Neutrophil (primary cell): ENCODE measurements around the gene SPDEF.

ENCODE experiments used
- H3K27ac ChIP-seq: fragments of 200-600 bp; sonication (generic); 2 replicates; pipeline ENCODE4 v1.5.1; 2016; ENCODE audit warnings: mild to moderate bottlenecking, moderate library complexity
- H3K27me3 ChIP-seq: fragments of 200-600 bp; sonication (generic); 2 replicates; pipeline ENCODE4 v1.6.0; 2016; ENCODE audit warnings: mild to moderate bottlenecking
- H3K36me3 ChIP-seq: fragments of 200-600 bp; sonication (generic); 2 replicates; pipeline ENCODE4 v1.5.1; 2017
- H3K4me1 ChIP-seq, 2 experiments: fragments of 200-600 bp in 1 of 2; sonication (generic) in 1 of 2; 1 replicate in 1 of 2; 2 replicates in 1 of 2; pipeline versions ENCODE4 v1.5.1 to v1.6.1; 2013 to 2016; ENCODE audit warnings: low read depth in 1 of 2, low read length in 1 of 2, mild to moderate bottlenecking in 1 of 2, moderate library complexity in 1 of 2; ENCODE audit not compliant: control insufficient read depth in 1 of 2, insufficient read depth in 1 of 2
- H3K4me3 ChIP-seq, 2 experiments: fragments of 200-600 bp in 1 of 2; sonication (generic) in 1 of 2; 1 replicate in 1 of 2; 2 replicates in 1 of 2; pipeline ENCODE4 v1.5.1; 2013 to 2016; ENCODE audit warnings: low read depth in 1 of 2, low read length in 1 of 2, mild to moderate bottlenecking in 1 of 2, moderate library complexity in 1 of 2
- H3K9me3 ChIP-seq: fragments of 200-600 bp; sonication (generic); 2 replicates; pipeline ENCODE4 v1.5.1; 2016
- CTCF ChIP-seq: fragments of 200-600 bp; sonication (generic); IDR thresholded peaks from 2 replicates; pipeline ENCODE4 v1.5.1; 2016; ENCODE audit warnings: antibody characterized with exemption

The SPDEF gene

GRCh38 chr6:34540841-34541240, 15.3 kb downstream of the SPDEF start:
- H3K9me3 ChIP-seq: no peaks in the 10 kb centered on the region
- no peak overlapping the region for H3K27ac ChIP-seq
- TF ChIP-seq CTCF: no peak
- H3K4me3 ChIP-seq: no peak overlapping the region
- H3K4me1 ChIP-seq: no peaks in the 10 kb centered on the region
- H3K36me3 ChIP-seq: no peaks in the 10 kb centered on the region
- no peaks in the 10 kb centered on the region for H3K27me3 ChIP-seq

- no peak for TF ChIP-seq CTCF
- no peak overlapping the region for H3K27ac ChIP-seq
- H3K4me1 ChIP-seq: no peaks in the 10 kb centered on the region
- no peaks in the 10 kb centered on the region for H3K36me3 ChIP-seq
- no peaks in the 10 kb centered on the region for H3K9me3 ChIP-seq
- no peaks in the 10 kb centered on the region for H3K27me3 ChIP-seq
- no peak overlapping the region for H3K4me3 ChIP-seq
These were observed 15.9 kb downstream of the SPDEF start for GRCh38 chr6:34540222-34540621.

GRCh38 chr6:34539181-34539580, 16.9 kb downstream of the SPDEF start:
- Histone ChIP-seq H3K4me1 (no peaks in the 10 kb centered on the region), H3K36me3 (no peaks in the 10 kb centered on the region), H3K27ac (no peak overlapping the region), H3K27me3 (no peaks in the 10 kb centered on the region), H3K4me3 (no peak overlapping the region), H3K9me3 (no peaks in the 10 kb centered on the region)
- no peak for TF ChIP-seq CTCF

GRCh38 chr6:34538581-34538980, 17.5 kb downstream of the SPDEF start:
- no peak for TF ChIP-seq CTCF
- Histone ChIP-seq H3K4me1 (no peaks in the 10 kb centered on the region), H3K9me3 (no peaks in the 10 kb centered on the region), H3K4me3 (no peak overlapping the region), H3K27ac (no peak overlapping the region), H3K27me3 (no peaks in the 10 kb centered on the region), H3K36me3 (no peaks in the 10 kb centered on the region)

GRCh38 chr6:34537922-34538550, 18.1 kb downstream of the SPDEF start:
- H3K27me3 ChIP-seq: no peaks in the 10 kb centered on the region

More at GRCh38 chr6:34537922-34538550, 18.1 kb downstream of the SPDEF start:
- H3K27ac ChIP-seq: no peak overlapping the region
- H3K4me1 ChIP-seq: no peaks in the 10 kb centered on the region
- no peaks in the 10 kb centered on the region for H3K36me3 ChIP-seq
- no peak overlapping the region for H3K4me3 ChIP-seq
- TF ChIP-seq CTCF: no peak
- no peaks in the 10 kb centered on the region for H3K9me3 ChIP-seq
